NT2/D1 (cell line): Measurements from ENCODE around the gene PTPN1.

Experiments
- SUZ12 ChIP-seq: IDR thresholded peaks from 2 replicates; pipeline ENCODE4 v1.6.1; 2011; ENCODE audit not compliant: insufficient read length, insufficient read depth; ENCODE audit errors: extremely low read depth
- YY1 ChIP-seq: IDR thresholded peaks from 2 replicates; pipeline ENCODE4 v1.6.1; 2011; ENCODE audit not compliant: insufficient read length, insufficient read depth

- no peak for TF ChIP-seq YY1
- TF ChIP-seq SUZ12, result no peak
These were observed 44.8 kb downstream of the PTPN1 start for GRCh38 chr20:50554694-50555579.
